IPS-20b (cell line): Measurements from ENCODE around the gene GAPDH.
A peak's percentile ranks its signal among the peaks of the same experiment; 100 is the strongest.
"Not testable (repeated sequence)": the region's sequence is repeated elsewhere in the genome, so short reads cannot be mapped to it uniquely, and the experiment has no call there.

Experiments used
- H3K27ac ChIP-seq: one replicate; pipeline ENCODE4 v1.5.1; 2013; ENCODE audit warnings: low read length
- H3K27me3 ChIP-seq: 2 replicates; pipeline ENCODE4 v1.6.1; 2013; ENCODE audit warnings: mild to moderate bottlenecking, low read length, inconsistent platforms; ENCODE audit not compliant: insufficient read depth
- H3K36me3 ChIP-seq: 2 replicates; pipeline ENCODE4 v1.6.1; 2013; ENCODE audit warnings: low read depth, mild to moderate bottlenecking, inconsistent platforms, low read length, moderate library complexity; ENCODE audit not compliant: insufficient read depth
- H3K4me1 ChIP-seq: 2 replicates; pipeline ENCODE4 v1.6.1; 2013; ENCODE audit warnings: mild to moderate bottlenecking, control low read depth, inconsistent platforms, low read length, moderate library complexity; ENCODE audit not compliant: insufficient read depth
- H3K4me3 ChIP-seq: 2 replicates; pipeline ENCODE4 v1.5.1; 2013; ENCODE audit warnings: mild to moderate bottlenecking, low read length, inconsistent platforms
- H3K9ac ChIP-seq: 2 replicates; pipeline ENCODE4 v1.6.1; 2013; ENCODE audit warnings: low read depth, mild to moderate bottlenecking, inconsistent platforms, low read length, moderate library complexity
- H3K9me3 ChIP-seq: 2 replicates; pipeline ENCODE4 v1.6.1; 2013; ENCODE audit warnings: mild to moderate bottlenecking, low read depth, low read length, inconsistent platforms; ENCODE audit not compliant: insufficient read depth

The GAPDH gene

GRCh38 chr12:6530576-6531260 is 3.6 kb upstream of the GAPDH start:
- Histone ChIP-seq H3K27me3 (no peaks in the 10 kb centered on the region), H3K4me1 (peaks cover 15% of the 10 kb centered on the region), H3K9ac (no peak overlapping the region), H3K9me3 (no peaks in the 10 kb centered on the region), H3K27ac (no peak overlapping the region), H3K4me3 (no peak overlapping the region), H3K36me3 (peaks cover 77% of the 10 kb centered on the region)

GRCh38 chr12:6532051-6532926 is 2.0 kb upstream of the GAPDH start:
- no peaks in the 10 kb centered on the region for H3K27me3 ChIP-seq
- H3K4me3 ChIP-seq: peak overlapping the region; percentile 95
- peaks cover 15% of the 10 kb centered on the region for H3K4me1 ChIP-seq
- H3K9ac ChIP-seq: peak overlapping the region; percentile 99; the same call in 1 of the 2 replicates
- peaks cover 77% of the 10 kb centered on the region for H3K36me3 ChIP-seq
- H3K9me3 ChIP-seq: no peaks in the 10 kb centered on the region
- H3K27ac ChIP-seq: peak overlapping the region; percentile 91

GRCh38 chr12:6532927-6533652 is 1.2 kb upstream of the GAPDH start:
- H3K4me1 ChIP-seq: peaks cover 15% of the 10 kb centered on the region
- H3K36me3 ChIP-seq: peaks cover 77% of the 10 kb centered on the region

GRCh38 chr12:6533653-6533922 is 729 bp upstream of the GAPDH start:
- Histone ChIP-seq H3K9me3 (no peaks in the 10 kb centered on the region), H3K36me3 (peaks cover 77% of the 10 kb centered on the region), H3K27me3 (no peaks in the 10 kb centered on the region), H3K9ac (peak overlapping the region; percentile 99), H3K4me1 (peaks cover 15% of the 10 kb centered on the region), H3K4me3 (peak overlapping the region; percentile 95), H3K27ac (peak overlapping the region; percentile 91)

More at GRCh38 chr12:6532927-6533652, 1.2 kb upstream of the GAPDH start:
- Histone ChIP-seq H3K4me3 (peak overlapping the region; percentile 95), H3K27ac (peak overlapping the region; percentile 91), H3K27me3 (no peaks in the 10 kb centered on the region), H3K9me3 (no peaks in the 10 kb centered on the region), H3K9ac (peak overlapping the region; percentile 99)

- peak overlapping the region; percentile 84 for H3K27ac ChIP-seq
- H3K4me3 ChIP-seq: peak overlapping the region; percentile 95
- peak overlapping the region; percentile 99 for H3K9ac ChIP-seq
- H3K36me3 ChIP-seq: peaks cover 70% of the 10 kb centered on the region
- no peaks in the 10 kb centered on the region for H3K9me3 ChIP-seq
- no peaks in the 10 kb centered on the region for H3K27me3 ChIP-seq
- H3K4me1 ChIP-seq: peaks cover 15% of the 10 kb centered on the region
Measured at GRCh38 chr12:6534695-6534944, 303 bp downstream of the GAPDH start.

GRCh38 chr12:6534945-6535696 is 804 bp downstream of the GAPDH start:
- H3K4me3 ChIP-seq: peak overlapping the region; percentile 95
- H3K27me3 ChIP-seq: no peaks in the 10 kb centered on the region
- H3K36me3 ChIP-seq: peaks cover 64% of the 10 kb centered on the region
- H3K9ac ChIP-seq: peak overlapping the region; percentile 99
- H3K4me1 ChIP-seq: peaks cover 18% of the 10 kb centered on the region
- H3K27ac ChIP-seq: peak overlapping the region; percentile 84
- no peaks in the 10 kb centered on the region for H3K9me3 ChIP-seq

GRCh38 chr12:6535697-6535946 is 1.3 kb downstream of the GAPDH start:
- Histone ChIP-seq H3K4me3 (peak overlapping the region; percentile 95), H3K9ac (peak overlapping the region; percentile 99), H3K36me3 (peaks cover 59% of the 10 kb centered on the region), H3K27me3 (no peaks in the 10 kb centered on the region), H3K27ac (peak overlapping the region; percentile 84), H3K4me1 (peaks cover 19% of the 10 kb centered on the region), H3K9me3 (no peaks in the 10 kb centered on the region)

- H3K9me3 ChIP-seq: no peaks in the 10 kb centered on the region
- H3K4me3 ChIP-seq: peak overlapping the region; percentile 95
- H3K4me1 ChIP-seq: peaks cover 19% of the 10 kb centered on the region
- H3K36me3 ChIP-seq: peaks cover 54% of the 10 kb centered on the region
- no peaks in the 10 kb centered on the region for H3K27me3 ChIP-seq
- peak overlapping the region; percentile 99 for H3K9ac ChIP-seq
- peak overlapping the region; percentile 84 for H3K27ac ChIP-seq
Measured at GRCh38 chr12:6535960-6536847, 1.9 kb downstream of the GAPDH start.

GRCh38 chr12:6536894-6537579 is 2.7 kb downstream of the GAPDH start:
- Histone ChIP-seq H3K9me3 (no peaks in the 10 kb centered on the region), H3K4me3 (peak overlapping the region; percentile 95), H3K36me3 (peaks cover 45% of the 10 kb centered on the region), H3K9ac (peak overlapping the region; percentile 99; the same call in 1 of the 2 replicates), H3K4me1 (peaks cover 14% of the 10 kb centered on the region), H3K27ac (no peak overlapping the region), H3K27me3 (no peaks in the 10 kb centered on the region)

GRCh38 chr12:6537580-6538419 is 3.5 kb downstream of the GAPDH start:
- H3K4me1 ChIP-seq, H3K4me3 ChIP-seq, H3K27me3 ChIP-seq, H3K27ac ChIP-seq, H3K9me3 ChIP-seq, H3K9ac ChIP-seq: not testable (repeated sequence)
- H3K36me3 ChIP-seq: peaks cover 41% of the 10 kb centered on the region
